CD4-positive, alpha-beta T cell treated with Interleukin-4 for 1 hour (primary cell): Measurements from ENCODE around the gene GCNT4.

Experiments
- DNase-seq, 2 donors: peaks; one replicate each; pipeline ENCODE4 v3.0.0-alpha.2; 2020 to 2022

The GCNT4 gene

DNA sequence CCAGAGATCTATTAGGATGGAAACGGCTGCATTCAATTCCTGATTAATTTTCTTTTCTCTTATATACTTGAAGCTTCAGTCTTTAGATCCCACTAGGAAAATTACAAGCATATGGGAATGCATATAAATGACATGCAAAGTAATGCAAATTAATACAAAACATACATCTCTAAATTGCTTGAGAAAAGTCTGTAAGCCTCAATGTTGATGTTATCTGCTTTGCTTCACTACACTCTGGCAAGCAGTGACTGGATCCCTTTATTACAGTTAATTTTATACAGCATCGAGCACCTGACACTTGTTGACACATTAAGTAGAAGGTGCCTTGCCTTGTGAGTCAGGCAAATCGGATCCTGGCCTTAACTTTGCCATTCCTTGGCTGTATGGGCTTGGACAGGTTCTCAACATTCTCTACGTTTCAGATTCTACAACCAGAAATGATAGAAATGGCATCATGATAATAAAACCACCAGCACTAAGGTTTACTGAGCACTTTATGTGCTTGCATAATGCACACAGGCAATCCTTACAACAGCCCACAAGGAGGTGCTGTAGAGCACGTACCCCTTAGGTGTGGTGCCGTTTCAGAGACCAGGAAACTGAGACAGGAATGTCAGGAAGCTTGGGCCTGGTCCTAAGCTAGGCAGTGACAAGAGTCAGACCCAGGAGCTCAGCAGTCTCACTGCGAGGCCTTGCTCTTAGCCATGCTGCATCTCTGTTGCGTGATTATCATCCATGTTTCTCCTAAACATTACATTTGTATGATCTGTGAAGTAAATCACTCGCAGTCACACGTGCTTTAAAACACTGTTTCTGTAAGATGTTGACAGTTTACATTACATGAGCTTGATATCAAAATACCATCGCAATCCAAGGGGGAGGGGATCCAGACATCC lies 2.7 kb downstream of the GCNT4 start:
- peak; percentile 72 to 74 for DNase-seq

DNA sequence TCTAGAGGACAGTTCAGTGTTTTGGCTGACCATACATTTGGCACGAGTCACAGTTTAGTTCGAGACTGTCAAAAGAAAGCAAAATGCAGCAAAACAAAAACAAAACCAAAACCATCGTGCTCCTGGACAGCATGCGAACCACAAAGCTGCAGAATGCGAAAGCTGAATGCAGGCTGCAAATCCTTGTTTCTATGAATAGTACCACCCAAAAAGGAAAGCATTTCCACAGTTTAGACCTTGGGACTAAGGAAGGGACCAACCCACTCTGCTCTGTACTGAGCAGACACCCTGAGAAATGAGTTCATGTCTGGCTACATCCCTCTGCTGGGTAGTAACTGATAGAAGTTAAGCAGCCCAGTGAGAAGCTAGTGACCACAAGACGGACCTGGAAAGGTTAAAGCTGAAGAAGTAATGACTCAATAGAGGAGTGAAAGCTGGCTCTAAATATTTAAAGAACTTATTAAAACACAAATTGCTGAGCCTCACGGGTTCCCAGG lies 3.9 kb downstream of the GCNT4 start:
- no peak for DNase-seq

DNA sequence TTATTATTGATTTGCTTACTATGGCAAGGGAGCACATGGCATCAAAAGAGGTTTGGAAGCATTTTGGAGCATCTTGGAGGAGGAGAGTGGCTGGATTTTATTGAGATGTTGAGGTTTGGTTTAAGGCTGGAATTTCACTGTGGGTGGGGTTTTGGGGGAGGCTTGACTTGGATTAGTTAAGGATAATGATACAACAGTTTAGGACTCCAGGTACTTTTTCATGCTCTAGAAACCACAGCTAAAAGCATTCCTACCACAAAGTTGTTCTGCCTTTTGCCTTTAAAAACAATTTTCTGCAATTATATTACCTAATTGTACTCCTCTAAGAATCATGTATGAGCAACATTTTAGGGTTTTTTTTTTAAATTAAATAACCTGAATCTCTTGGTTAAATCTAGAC lies 5.0 kb downstream of the GCNT4 start:
- DNase-seq: no peak

DNA sequence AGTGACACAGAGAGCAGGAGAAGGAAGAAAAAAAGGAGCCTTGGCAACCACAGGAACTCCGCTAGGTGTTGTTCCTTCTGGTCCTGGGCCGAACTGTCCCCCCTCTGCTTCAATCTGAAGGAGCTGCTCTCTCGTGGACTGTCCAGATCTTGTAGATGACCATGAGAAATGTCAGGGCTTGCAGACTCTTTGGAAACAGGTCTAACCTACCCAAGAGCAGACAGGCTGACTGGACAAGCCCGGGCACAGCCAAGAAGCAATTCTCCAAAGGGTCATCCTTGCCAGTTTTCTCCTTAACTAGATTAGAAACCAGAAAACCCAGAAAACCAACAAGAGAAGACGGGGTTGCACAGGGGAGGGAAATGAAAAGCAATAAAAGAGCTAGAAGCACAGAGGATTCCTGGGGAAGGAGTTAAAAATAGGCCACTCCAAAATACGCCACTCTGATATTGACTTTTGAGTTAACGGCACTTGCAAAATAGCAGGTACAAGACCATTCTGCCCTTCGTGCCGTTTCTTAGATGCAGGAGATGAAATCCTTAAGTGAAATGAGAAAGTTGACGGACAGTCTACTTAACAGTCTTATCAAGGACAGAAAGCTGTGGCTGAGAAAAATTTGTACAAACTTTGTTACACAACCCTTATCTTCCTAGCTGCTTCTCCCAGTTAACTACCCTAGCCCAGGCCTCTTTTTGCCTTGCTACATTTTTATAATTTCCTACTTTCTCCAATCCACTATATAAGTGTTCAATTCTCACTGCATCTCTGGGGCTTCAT lies 5.8 kb downstream of the GCNT4 start:
- DNase-seq: no peak

DNA sequence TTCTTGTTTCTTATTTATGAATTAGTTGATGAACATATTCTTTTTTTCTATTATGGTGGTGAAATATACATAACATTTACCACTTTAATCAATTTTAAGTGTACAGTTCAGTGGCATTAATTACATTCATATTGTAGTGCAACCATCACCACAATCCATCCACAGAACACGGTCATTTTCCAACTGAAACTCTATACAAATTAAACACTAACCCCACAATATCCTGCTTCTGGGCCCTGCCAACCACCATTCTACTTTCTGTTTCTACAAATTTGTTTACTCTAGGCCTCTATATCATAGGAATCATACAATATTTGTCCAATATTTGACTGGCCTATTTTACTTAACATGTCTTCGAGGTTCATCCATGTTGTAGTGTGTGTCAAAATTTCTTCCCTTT lies 7.3 kb downstream of the GCNT4 start:
- DNase-seq: no peak

DNA sequence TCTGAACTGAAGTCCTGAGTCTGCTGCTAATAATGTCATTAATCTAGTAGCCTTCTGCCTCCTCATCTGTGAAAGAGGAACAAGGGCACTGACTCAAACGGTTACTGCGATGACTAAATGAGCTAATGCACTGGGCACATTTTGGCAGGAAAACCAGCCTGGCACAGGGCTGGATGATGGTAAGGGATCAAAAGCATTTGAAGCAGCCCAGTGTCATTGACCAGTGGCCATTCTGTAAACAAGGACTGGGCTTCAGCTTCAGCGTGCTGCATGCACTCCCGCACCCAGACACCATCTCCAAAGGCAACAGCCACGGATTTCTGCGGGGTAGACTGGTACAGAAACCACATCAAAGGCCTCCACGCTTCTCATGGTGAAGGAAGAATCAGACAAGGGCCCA lies 8.0 kb downstream of the GCNT4 start:
- DNase-seq: no peak

DNA sequence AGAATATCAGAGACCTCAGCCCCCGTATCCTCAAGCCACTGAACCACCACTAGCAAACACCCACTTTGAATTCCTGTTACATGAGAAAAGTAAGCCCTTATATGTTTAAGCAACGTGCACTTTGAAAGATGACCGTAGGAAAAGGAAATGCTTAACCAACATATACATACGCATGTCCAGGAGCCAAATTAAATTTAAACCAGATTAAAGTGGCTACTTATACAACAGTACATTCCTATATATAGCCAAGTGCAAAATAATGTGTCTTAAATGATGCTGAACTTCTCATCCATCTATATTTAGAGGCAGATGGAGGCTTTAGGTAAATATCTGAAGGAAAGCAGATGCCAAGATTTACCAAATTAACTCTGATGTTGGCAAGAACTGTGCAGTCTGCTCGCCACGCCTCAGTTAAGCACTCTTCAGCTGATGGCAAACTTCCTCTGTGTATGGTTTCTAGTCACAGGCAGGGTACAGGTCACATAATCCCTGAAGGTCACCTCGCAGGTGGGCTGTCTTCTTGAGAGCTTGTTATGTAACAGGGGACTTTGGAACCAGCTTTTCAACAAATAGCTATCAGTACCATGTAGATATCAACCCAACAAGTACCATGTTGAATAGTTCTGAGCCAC lies 8.6 kb downstream of the GCNT4 start:
- DNase-seq: no peak

DNA sequence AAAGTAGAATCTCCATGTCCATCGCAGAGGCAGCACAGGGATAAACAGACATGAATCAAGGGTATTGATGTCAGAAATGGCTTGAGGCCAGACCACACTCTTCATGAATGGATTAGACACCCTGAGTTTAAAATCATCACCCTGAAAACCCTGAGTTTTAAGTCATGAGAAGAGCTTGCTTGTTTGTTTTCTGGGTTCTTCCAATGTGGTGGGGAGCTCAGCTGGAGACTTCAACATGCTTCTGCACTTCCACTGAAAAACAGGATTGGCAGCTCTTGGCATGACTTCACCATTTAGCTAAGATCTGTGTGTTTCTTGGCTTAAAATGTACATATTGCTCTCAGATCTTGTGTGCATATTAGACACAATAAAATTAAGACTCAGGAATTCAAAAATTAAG lies 9.8 kb downstream of the GCNT4 start:
- no peak for DNase-seq

DNA sequence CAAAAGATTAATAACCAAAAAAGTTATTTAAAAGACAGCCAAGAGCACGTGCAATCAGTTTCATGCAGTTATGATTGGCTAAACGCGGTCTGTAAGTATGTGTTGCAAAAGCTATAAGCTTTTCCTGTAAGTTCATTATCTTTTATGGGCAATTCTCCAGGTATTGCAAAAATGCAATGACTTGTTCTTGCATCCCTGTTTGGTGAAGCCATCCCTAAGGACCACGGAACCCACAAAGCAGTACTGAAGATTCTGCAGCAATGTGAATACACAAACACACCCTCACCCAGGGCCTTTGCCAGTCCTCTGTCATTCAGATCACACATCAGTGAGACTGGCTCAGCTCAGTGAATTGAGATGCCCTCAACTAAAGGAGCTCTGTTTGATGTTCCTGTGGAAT lies 11.4 kb downstream of the GCNT4 start:
- no peak for DNase-seq

DNA sequence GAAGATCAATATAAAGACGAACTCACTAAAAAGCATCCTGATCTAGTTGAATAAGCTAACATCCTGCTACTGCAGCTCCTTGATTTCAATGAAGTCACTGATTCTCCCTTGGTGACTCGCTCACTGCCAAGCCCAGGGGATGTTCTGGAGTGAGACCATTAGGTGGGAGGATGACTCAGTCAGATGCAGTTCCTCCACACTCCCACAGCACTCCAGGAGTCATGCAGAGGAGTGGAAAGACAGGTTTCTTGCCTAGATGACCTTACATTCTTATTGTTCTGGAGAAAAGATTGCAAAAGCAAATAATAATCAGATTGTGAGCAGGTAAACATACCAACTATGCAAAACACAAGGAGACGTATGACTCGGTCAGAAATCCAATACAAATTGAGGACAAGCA lies 15.3 kb downstream of the GCNT4 start:
- DNase-seq: no peak

DNA sequence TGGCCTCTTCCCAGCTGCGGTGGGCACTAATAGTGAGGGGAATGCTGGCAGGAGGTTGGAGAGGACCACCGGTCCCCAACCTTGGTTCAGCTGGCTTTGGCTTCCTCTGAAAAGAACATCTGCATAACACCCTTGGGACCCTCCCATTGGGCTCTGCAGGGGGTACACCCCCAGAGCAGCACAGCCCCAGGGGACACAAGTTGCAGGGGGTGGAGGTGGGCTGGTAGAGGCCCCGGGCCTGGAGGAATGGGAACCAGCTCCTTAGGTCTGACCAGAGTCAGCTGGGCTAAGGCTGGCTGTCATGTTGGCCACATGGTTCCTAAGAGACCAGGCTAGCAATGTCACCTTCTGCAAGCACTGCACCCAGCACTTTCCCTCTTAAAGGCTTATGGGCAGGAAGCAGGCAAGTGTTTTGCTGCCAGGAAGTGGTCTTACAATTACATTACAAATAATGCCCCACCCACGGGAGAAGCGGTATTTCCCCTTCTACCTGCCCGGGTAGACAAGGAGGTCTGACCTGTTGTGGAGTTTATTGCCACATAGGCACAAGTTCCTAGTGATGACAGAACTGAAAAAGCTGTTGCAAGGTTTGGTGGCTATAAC lies 18.1 kb downstream of the GCNT4 start:
- DNase-seq: peak; percentile 46 to 60

DNA sequence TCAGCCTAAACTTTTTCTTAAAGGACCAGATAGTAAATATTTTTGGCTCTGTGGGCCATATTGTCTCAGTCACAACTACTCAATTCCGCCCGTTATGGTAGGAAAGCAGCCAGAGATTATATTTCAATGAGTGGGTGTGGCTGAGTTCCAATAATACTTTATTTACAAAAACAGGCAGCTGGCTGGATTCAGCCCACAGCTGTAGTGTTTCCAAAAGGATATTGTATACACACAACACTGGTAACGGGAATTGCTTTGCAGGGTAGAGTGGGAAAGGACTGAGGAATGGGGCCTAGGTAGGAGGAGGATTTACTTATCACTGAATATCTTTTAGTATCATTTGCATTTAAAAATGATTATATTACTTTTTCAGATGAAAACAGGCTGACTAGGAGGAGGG lies 21.0 kb downstream of the GCNT4 start:
- DNase-seq: no peak

DNA sequence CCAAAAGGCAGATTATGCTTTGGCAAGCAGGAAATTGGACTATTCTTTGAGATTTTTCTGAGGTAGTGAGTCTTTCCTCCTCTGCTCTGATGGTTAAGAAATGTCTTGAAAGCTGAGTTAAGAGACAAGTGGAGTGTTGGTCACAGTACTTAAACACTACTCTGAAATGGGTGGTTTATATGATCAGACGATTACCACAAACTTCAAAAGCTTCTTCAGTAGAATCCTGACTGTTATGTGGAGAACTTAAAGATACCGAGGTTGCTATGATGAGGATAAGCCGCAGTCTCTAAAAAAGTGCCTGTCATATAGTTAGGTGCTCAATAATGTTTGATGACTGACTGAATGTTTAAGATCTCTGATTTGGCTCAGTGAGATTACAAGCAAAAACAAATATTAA lies 24.3 kb downstream of the GCNT4 start:
- peak in 1 of 2 donors; percentile 37 for DNase-seq

DNA sequence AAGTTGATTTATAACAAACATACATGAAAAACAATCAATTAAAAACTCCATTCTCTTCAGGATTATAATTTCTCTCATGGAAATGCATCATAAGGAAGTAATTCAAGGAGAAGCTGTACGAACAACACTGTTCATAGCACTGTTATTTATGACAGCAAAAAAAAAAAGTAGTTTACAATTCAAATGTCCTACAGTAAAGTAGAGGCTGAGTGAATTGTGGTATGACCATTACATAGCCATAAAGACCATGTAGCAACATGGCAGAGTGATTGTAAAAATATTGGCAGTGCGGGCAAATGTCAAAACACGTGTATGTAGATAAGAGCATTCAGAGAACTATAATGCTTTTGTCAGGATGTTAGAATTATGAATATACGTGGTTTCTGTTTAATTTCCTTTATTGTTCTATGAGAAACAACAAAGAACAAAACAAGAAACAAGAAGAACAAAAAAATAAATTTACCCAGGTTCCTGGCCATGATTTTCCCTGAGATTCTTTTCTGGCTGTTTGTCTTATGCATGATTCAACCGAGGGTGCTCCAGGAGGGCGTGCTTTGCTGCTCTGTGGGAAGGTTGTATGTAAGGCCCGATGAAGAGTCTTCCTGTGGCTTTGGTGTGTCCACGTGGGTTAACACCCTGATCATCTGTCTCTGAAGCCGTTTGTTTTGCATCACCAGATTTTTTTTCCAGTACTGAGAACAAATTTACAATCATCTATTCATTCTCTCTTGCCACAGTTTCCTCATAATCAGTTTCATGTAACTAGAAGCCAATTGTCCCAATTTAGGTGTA lies 28.8 kb downstream of the GCNT4 start:
- peak in 1 of 2 donors; percentile 48 for DNase-seq

DNA sequence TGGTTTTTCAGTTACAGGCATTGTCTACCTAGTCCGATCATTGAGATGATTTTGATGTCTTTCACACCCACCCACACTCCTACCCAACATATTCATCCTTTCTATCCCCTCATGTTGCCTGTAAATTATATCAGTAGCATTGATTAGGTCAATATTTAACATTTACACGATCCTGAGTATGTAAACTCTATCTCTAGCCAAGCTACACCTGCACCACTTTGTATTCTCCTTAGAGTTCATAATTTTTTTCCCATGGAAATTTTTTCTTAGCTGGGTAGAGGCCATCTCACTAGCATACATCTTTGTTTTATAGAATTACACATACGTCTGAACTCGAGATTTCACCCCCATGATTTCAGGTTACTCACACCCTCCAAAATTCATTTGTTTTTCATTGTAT lies 30.6 kb downstream of the GCNT4 start:
- DNase-seq: no peak

DNA sequence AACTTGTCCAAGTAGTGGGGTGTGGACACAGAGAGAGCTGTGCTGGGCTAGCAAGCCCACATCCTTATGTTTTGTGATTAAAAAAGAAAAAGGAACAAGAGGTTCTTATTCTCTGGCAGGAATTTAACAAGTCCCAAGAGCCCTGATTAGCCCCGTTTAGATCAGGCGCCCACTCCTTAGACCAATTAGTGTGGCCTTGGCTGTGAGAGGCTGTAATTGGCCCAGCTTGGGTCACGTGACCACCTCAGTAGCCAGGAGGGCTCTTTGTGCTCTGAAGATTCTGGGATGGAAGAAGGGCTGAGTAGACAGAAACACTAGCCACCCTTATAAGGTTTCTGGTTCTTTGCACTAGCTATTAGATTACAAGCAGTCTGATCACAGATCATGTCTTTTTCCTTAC lies 31.1 kb downstream of the GCNT4 start:
- DNase-seq: no peak

DNA sequence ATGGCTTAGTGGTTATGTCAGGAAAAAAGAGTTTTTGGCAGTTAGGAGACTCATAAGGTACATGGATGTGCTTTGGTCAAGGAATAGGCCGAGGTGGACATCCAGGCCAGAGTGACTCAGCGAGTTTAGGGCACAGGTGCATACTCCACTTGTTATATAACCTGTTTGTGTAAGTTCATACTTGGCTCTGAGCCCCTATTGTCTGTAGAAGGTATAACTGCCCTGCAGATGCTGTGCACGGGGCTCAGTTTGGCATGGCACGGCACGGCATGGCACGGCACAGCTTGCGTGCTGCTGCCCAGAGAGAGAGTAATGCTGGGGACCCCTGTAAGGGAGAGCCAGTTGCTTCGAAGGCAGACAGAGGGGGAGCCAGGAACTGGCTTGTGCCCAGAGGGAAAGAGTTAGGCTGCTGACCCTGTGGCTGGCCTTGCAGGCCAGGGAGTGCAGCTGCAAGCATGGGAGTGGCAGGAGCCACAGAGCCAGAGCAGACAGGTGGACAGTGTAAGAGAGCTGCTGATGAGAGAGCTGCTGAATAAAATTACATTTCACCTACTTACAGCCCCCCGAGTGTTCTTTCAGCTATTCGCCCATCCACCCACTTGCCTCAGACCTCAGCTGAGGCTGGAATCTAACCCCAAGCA lies 32.2 kb downstream of the GCNT4 start:
- DNase-seq: no peak

DNA sequence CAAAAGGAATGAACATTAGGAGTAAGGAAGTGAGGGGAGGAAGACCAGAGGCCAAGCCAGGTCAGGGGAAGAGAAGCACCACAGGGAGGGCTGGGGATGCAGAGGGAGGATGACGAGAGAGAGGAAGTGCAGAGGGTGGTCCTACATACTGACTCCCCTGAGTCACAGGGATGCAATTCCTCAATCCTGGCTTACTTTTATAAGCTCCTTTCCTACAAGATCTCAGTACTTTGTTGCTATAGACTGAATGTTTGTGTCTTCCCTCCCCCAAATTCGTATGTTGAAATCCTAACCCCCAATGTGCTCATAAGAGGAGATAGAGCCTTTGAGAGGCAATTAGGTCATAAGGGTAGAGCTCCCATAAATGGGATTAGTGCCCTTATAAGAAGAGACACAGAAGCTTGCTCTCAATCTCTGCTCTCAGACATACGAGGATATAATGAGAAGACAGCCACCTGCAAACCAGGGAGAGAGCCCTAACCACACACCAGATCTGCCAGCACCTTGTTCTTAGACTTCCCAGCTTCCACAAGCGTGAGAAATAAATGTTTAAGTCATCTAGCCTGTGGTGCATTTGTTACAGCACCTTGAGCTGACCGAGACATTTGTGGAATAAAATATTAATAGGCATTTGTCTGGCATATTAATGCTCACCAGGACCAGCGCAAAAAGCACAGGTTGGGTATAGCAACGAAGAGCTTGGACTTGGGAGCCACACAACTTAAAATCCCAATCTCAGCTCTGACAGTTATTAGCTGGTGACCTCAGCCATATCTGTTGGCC lies 33.4 kb downstream of the GCNT4 start:
- DNase-seq: no peak

DNA sequence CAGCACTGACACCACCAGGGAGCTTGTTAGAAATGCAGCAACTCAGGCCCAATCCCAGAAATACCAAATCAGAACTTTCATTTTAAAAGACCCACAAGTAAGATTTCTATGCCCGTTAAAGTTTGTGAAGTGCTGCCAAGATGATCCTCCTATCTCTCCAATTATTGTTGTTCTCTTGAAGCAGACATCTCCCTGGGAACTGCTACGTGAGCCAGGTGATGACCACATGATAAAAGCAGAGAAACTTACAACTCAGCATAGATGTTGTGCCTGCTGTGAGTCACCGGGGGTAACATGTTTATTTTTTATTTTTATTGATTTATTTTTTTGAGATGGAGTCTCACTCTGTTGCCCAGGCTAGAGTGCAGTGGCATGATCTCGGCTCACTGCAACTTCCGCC lies 34.4 kb downstream of the GCNT4 start:
- no peak for DNase-seq

DNA sequence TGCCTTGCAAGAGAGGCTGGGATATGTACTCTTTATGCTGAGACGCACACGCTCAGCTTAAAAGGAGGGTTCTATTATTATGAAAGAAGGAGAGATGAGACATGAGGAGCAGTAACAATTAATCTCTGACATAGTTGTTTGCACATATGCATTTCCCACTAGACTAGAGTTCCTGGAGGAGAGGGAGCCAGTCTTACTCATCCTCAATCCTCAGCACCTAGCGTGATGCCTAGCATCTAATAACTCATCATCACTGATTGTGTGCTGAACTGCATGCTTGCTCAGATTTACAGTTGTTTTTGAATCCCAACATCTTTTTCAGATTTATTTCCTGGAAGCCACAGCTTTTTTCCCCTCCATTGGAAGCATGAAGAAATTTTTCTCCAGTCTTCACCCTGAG lies 35.5 kb downstream of the GCNT4 start:
- no peak for DNase-seq

DNA sequence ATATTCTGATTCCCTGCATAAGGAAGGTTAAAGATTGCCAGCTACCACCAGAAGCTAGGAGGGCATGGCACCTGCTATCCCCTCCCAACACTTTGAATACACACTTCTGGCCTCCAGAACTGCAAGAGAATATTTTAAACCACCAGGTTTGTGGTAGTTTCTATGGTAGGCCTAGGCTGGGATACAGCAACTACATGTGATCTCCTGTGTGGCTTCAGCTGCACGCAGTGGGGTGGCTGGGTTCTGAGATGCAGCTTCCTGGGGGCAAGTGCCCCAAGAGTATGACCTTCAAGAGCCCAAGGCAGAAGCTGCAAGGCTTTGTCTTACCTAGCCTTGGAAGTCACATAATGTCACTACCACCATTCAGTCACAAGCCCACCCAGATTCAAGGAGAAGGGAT lies 39.6 kb downstream of the GCNT4 start:
- DNase-seq: no peak
